ENCODE measurements around the gene FAM184B. TPM values are rescaled to one million over a fixed set of nuclear protein-coding genes. Genes with fewer than 3 reads are reported as not detected.

Gene FAM184B
- total and polyA plus RNA-seq, 2 experiments from 2014 or later = not detected

GRCh38 chr4:17623451-17624001 lies 157.9 kb downstream of the FAM184B start:
- no peak for DNase-seq (ENCODE audit: low spot score)
- Histone ChIP-seq H3K4me1 (ENCODE audit: insufficient read depth) (no peaks in the 10 kb centered on the region), H4K20me1 (ENCODE audit: insufficient read depth, poor library complexity, severe bottlenecking) (peaks cover 13% of the 10 kb centered on the region), H3K27me3 (no peaks in the 10 kb centered on the region), H3K36me3 (replicated peaks; ENCODE audit: insufficient read depth, low read depth) (no peaks in the 10 kb centered on the region), H3K4me2 (no peak overlapping the region), H3K27ac (no peak overlapping the region), H3K9me3 (ENCODE audit: low read depth) (no peaks in the 10 kb centered on the region), H3K9me2 (replicated peaks; ENCODE audit: insufficient read depth) (no peaks in the 10 kb centered on the region), H2AFZ (no peak overlapping the region), H3K79me2 (peaks cover 41% of the 10 kb centered on the region), H3K4me3 (no peak overlapping the region)
- no peak for TF ChIP-seq CTCF (IDR thresholded peaks at IDR 0.05; ENCODE audit: poor library complexity)
- no peak for TF ChIP-seq EZH2phosphoT487 (IDR thresholded peaks at IDR 0.05; ENCODE audit: low read depth, severe bottlenecking, unreplicated experiment)
- TF ChIP-seq EZH2 (IDR thresholded peaks at IDR 0.05; ENCODE audit: borderline replicate concordance) = no peak
- WGBS (ENCODE audit: low lambda C conversion rate, missing lambda C conversion rate) = 92% methylated on average over 7 of the region's 7 CpGs

- H3K9me2 ChIP-seq (replicated peaks; ENCODE audit: insufficient read depth) = no peaks in the 10 kb centered on the region
- H3K4me3 ChIP-seq = no peak overlapping the region
- no peak overlapping the region for H2AFZ ChIP-seq
- no peaks in the 10 kb centered on the region for H3K27me3 ChIP-seq
- H3K36me3 ChIP-seq (replicated peaks; ENCODE audit: insufficient read depth, low read depth) = no peaks in the 10 kb centered on the region
- H3K9me3 ChIP-seq (ENCODE audit: low read depth) = no peaks in the 10 kb centered on the region
- no peak overlapping the region for H3K27ac ChIP-seq
- peaks cover 13% of the 10 kb centered on the region for H3K4me1 ChIP-seq (ENCODE audit: insufficient read depth)
- no peak overlapping the region for H3K4me2 ChIP-seq
- peaks cover 74% of the 10 kb centered on the region for H3K79me2 ChIP-seq
- TF ChIP-seq EZH2 (IDR thresholded peaks at IDR 0.05; ENCODE audit: borderline replicate concordance) (no peak), EZH2phosphoT487 (IDR thresholded peaks at IDR 0.05; ENCODE audit: low read depth, severe bottlenecking, unreplicated experiment) (no peak), CTCF (IDR thresholded peaks at IDR 0.05; ENCODE audit: poor library complexity) (no peak)
- DNase-seq (ENCODE audit: low spot score) = no peak
- WGBS (ENCODE audit: low lambda C conversion rate, missing lambda C conversion rate) = 74% methylated on average over 7 of the region's 7 CpGs
- H4K20me1 ChIP-seq (ENCODE audit: insufficient read depth, poor library complexity, severe bottlenecking) = peaks cover 37% of the 10 kb centered on the region
Measured at GRCh38 chr4:17619416-17620105, 161.9 kb downstream of the FAM184B start.

GRCh38 chr4:17618926-17619325 lies 162.5 kb downstream of the FAM184B start:
- TF ChIP-seq CTCF (IDR thresholded peaks at IDR 0.05; ENCODE audit: poor library complexity) = no peak
- TF ChIP-seq EZH2 (IDR thresholded peaks at IDR 0.05; ENCODE audit: borderline replicate concordance) = no peak
- no peak for TF ChIP-seq EZH2phosphoT487 (IDR thresholded peaks at IDR 0.05; ENCODE audit: low read depth, severe bottlenecking, unreplicated experiment)
- no peak for DNase-seq (ENCODE audit: low spot score)
- Histone ChIP-seq H3K27ac (no peak overlapping the region), H3K9me2 (replicated peaks; ENCODE audit: insufficient read depth) (no peaks in the 10 kb centered on the region), H3K9me3 (ENCODE audit: low read depth) (no peaks in the 10 kb centered on the region), H4K20me1 (ENCODE audit: insufficient read depth, poor library complexity, severe bottlenecking) (peaks cover 37% of the 10 kb centered on the region), H3K27me3 (no peaks in the 10 kb centered on the region), H3K4me1 (ENCODE audit: insufficient read depth) (peaks cover 13% of the 10 kb centered on the region), H3K36me3 (replicated peaks; ENCODE audit: insufficient read depth, low read depth) (no peaks in the 10 kb centered on the region), H3K79me2 (peaks cover 72% of the 10 kb centered on the region), H2AFZ (no peak overlapping the region), H3K4me2 (no peak overlapping the region), H3K4me3 (no peak overlapping the region)
- 0% methylated on average over 1 of the region's 1 CpG for WGBS (ENCODE audit: low lambda C conversion rate, missing lambda C conversion rate)
